K562 (cell line): ENCODE measurements around the gene DBX1.
"Not testable (repeated sequence)": the region's sequence is repeated elsewhere in the genome, so short reads cannot be mapped to it uniquely, and the experiment has no call there.

Experiments used
- E2F4 ChIP-seq: sonication (generic); formaldehyde crosslinking; IDR thresholded peaks from 2 replicates; pipeline ENCODE4 v1.8.0; 2022; ENCODE audit warnings: mild to moderate bottlenecking, low read depth, missing genetic modification reagents
- EWSR1 ChIP-seq: fragments of 450-650 bp; IDR thresholded peaks from 2 replicates; pipeline ENCODE4 v1.6.1; 2018; ENCODE audit warnings: borderline replicate concordance, mild to moderate bottlenecking, low read depth, moderate library complexity; ENCODE audit not compliant: partially characterized antibody
- FOS ChIP-seq: IDR thresholded peaks from 3 replicates; pipeline ENCODE4 v1.6.1; 2011; ENCODE audit not compliant: insufficient read length; ENCODE audit errors: extremely low read depth
- MAFF ChIP-seq: IDR thresholded peaks from 2 replicates; pipeline ENCODE4 v1.6.1; 2012; ENCODE audit warnings: low read length, improper control_type of control experiment
- POLR2A ChIP-seq: fragments of 450-650 bp; conservative IDR thresholded peaks from 2 replicates; pipeline ENCODE4 v1.6.1; 2016
- RAD21 ChIP-seq, 2 experiments: fragments of 250-450 bp in 1 of 2; fragments of 450-650 bp in 1 of 2; sonication (Bioruptor Pico) in 1 of 2; formaldehyde crosslinking in 1 of 2; IDR thresholded peaks in 1 of 2; conservative IDR thresholded peaks in 1 of 2; 2 replicates each; pipeline versions ENCODE4 v1.4.0 to v1.8.0; 2020 to 2022; ENCODE audit warnings: mild to moderate bottlenecking in 2 of 2, moderate library complexity in 1 of 2
- TCF7L2 ChIP-seq: fragments of 150-350 bp; IDR thresholded peaks from 2 replicates; pipeline ENCODE4 v1.6.1; 2016; ENCODE audit warnings: low read depth, mild to moderate bottlenecking, low read length, moderate library complexity
- ZBTB40 ChIP-seq, 2 experiments: fragments of 450-650 bp in 1 of 2; sonication (generic) in 1 of 2; formaldehyde crosslinking in 1 of 2; IDR thresholded peaks; 2 replicates each; pipeline versions ENCODE4 v1.7.1 to v1.9.0; 2016 to 2022; ENCODE audit warnings: inconsistent platforms in 1 of 2, mild to moderate bottlenecking in 1 of 2, missing genetic modification reagents in 1 of 2
- ZNF274 ChIP-seq: IDR thresholded peaks from 2 replicates; pipeline ENCODE4 v1.6.1; 2011; ENCODE audit warnings: low read depth, mild to moderate bottlenecking, low read length, moderate library complexity, borderline replicate concordance

- TF ChIP-seq MAFF; FOS; EWSR1; ZNF274; TCF7L2; RAD21 (CRISPR knock-in tag; conservative IDR thresholded peaks at IDR 0.05 in 1 of 2, IDR thresholded peaks at IDR 0.05 in 1 of 2); ZBTB40 (IDR thresholded peaks at IDR 0.05); ZBTB40 (CRISPR knock-in tag; IDR thresholded peaks at IDR 0.05); E2F4 (CRISPR knock-in tag); POLR2A: not testable (repeated sequence)
Observed at GRCh38 chr11:20128528-20128825, 31.8 kb downstream of the DBX1 start.
